HG03159 (cell line): ENCODE results near the gene CATSPERB.
"Not testable (repeated sequence)": the region's sequence is repeated elsewhere in the genome, so short reads cannot be mapped to it uniquely, and the experiment has no call there.

Source experiments
- ATAC-seq: cut with Tn5 transposase; IDR thresholded peaks from one replicate; pipeline ENCODE4 v1.9.1; 2021; ENCODE audit warnings: mild to moderate bottlenecking, moderate library complexity; ENCODE audit not compliant: unreplicated experiment

The CATSPERB gene

DNA sequence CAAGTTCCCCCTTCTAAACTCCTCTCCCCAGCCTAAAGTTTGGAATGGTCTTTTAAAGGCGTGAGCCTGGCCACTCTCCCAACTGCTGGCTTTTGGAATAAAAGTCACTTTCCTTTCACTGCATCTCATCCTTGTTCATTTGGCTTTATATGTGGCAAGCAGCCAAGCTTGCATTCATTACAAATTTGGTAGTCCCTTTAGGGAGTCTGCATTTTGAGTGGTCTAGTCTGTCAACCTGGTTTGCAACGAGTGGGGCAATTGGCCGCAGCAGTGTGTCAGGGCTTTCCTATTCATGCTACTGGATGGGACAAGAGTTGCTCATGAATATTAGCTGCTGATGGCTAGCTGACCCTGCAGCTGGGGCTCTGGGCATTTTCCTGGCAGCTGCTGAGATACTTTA lies 57.0 kb downstream of the CATSPERB start:
- ATAC-seq = no peak

DNA sequence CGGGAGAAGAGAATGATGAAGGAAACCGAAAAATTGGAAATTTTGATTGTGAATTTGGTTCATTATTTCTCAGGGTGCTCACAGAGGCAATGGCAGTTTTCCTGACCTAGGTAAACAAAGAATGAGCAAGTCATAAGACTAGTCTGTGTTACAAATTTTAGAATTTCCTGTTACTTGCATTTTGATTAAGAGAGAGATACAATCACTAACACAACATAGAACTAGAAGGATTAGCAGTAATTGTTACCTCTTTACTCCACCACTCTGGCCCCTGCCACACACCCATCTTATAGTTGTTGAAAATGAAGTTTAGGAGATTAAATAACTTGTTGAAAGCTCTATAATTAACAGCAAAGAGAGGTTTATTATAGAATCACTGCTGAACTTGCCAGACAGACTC lies 62.0 kb downstream of the CATSPERB start:
- no peak for ATAC-seq

DNA sequence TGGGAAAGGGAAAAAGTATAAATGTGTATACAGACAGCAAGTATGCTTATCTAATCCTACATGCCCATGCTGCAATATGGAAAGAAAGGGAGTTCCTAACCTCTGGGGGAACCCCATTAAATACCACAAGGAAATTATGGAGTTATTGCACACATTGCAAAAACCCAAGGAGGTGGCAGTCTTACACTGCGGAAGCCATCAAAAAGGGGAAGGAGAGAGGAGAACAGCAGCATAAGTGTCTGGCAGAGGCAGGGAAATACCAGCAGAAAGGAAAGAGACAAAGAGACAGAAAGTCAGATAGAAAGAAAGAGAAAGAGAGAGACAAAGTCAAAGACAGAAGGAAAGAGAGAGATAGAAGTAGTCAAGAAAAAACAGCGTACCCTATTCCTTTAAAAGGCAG lies 64.8 kb downstream of the CATSPERB start:
- not testable (repeated sequence) for ATAC-seq

DNA sequence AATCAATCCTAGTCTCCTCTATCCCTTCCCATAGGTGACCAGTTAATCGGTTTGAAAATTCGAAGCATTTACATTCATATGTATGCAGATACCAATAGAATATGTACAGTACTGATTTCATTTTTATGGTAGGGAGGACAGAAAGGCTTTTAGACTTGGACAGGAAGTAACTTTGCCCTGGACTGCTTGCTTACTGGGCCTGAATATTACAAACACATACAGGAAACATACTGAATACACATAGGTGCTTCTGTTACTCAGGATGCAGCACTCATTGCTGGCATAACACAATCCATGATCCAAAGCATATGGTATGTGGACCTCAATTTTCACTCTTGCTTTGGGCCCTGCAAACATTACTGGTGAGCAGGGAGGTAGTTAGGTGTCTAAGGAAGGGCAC lies 71.1 kb downstream of the CATSPERB start:
- no peak for ATAC-seq

DNA sequence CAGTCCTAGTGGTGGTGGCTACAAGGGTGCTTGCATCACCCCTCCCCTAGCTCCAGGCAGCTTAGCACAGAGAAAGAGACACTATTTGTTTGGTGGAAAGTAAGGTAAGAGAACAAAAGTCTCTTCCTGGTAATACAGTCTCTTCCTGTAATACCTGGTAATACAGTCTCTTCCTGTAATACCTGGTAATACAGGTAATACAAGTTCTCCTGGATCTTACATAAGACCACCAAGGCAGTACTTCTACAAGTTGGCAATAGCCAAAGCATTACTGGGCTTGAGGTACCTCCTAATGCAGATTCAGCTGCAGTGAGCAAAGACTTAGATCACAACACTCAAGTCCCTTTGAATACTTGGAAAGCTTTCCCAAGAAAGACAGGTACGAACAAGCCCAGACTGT lies 77.0 kb downstream of the CATSPERB start:
- ATAC-seq = no peak

DNA sequence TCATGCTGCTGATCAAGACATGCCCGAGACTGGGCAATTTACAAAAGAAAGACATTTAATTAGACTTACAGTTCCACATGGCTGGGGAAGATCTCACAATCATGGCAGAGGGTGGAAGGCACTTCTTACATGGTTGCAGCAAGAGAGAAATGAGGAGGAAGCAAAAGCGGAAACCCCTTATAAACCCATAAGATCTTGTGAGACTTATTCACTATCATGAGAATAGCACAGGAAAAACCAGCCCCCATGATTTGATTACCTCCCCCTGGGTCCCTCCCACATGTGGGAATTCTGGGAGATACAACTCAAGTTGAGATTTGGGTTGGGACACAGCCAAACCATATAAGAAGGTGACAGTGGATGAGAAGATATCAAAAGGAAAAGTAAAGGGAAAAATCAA lies 78.4 kb downstream of the CATSPERB start:
- no peak for ATAC-seq

DNA sequence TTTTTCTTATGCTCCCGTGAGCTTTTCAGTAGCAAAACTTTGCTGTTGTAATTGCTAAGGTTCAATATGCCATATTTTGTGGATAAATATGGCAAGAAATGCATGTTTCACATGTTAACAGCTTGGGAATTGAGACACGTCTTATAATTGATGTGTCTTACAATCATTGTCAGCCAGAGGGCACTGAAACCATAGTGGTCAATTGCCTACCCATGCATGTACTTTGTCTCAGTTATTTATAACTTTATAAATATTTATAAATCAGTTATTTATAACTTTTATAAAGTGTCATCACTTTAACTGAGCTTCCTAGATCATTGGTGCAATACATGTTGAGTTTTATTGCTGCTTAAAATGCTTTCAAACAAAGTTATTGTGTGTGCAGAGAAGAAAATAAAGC lies 82.0 kb downstream of the CATSPERB start:
- no peak for ATAC-seq

DNA sequence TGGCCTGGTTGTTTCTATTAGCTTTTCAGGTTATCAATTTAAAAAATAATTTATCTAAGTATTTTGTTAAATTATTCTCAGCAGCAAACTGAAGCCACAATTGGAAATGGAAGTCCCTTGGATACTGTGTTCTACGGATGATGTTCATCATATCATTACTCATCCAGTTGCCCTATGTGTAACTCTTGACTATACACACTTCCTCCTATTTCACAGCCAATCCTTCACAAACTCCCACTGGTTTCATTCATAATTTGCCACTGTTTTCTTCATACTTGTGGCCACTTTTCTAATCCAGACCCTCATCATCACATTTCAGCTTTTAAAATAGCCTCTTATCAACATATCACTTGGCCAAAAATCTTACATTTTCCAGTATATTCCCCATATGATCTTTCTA lies 84.0 kb downstream of the CATSPERB start:
- ATAC-seq = no peak

DNA sequence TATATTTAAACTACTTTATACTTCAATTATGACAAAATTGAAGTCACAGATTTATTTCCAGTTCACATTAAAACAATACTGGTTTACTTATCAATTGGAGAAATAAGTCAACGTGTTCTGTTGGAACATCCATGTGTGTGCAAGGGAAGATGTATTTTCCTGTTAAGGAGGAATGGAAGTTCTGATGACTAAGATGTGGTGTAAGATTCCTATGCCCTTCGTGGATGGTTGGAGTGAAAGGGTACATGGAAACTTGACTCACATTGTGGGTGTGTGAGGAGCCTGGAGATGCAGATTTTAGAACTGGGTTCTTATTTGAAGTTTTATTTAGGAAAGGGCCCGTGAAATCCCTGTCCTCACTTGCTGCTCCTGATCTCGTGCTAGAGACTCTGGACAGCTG lies 95.3 kb downstream of the CATSPERB start:
- no peak for ATAC-seq

DNA sequence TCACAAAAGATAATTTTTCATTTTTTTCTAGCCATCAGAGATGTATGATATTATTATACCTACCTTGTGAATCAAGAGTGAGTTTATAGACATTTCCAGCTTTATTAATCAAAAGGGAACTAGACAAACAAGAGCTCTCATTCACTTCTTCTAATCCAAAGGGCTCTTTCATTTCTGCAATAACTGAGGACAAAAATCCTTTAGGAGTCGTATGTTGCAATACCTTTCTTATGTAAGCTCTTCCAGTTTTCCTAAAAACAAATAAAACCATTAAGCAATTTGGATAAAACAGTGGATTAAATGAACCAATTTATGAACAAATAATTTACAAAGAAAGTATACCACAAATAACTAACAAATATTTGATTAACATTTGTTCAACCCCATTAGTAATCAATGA lies 107.1 kb downstream of the CATSPERB start:
- no peak for ATAC-seq

DNA sequence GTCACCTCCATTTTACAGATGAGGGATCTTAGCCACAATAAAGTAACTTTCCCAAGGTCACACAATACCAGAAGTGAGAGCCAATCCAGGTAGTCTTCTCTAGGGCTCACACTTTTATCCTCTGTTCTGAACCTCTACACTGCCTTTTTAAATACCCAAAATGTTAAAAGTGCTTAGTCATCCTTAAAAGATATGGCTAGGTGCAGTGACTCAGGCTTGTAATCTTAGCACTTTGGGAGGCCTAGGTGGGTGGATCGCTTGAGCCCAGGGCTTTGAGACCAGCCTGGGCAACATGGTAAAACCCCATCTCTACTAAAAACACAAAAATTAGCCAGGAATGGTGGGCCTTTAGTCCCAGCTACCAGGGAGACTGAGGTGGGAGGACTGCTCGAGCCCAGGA lies 117.7 kb downstream of the CATSPERB start:
- no peak for ATAC-seq

DNA sequence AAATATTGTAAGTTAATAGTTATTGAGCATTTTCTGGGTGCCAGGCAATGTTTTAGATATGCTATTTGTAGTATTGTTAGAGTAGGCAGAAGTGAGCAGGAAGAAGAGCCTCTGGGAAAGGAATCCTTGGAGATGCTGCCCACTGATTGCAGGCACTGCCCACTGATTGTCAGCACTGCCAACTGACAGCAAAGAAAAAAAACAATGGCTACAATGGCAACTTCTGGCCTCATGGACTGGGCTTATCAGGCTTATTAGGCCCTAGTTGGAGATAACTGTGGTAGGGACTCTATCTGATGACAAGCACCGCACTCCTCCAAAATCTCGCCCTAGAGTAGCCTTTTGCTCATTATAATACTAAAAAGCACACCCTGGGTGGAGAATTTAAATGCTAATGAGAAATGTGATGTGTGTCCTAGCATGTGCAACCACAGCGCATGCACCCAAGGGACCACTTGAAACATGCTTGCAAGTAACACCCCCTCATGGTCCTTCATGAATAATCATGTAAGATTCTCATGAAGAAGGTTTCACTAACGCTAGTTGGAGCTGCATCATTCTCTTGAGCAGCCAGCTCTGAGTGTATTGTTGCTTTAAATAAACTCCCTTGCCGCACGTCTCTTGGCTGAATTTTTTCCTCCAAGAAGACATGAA lies 118.3 kb downstream of the CATSPERB start:
- no peak for ATAC-seq

DNA sequence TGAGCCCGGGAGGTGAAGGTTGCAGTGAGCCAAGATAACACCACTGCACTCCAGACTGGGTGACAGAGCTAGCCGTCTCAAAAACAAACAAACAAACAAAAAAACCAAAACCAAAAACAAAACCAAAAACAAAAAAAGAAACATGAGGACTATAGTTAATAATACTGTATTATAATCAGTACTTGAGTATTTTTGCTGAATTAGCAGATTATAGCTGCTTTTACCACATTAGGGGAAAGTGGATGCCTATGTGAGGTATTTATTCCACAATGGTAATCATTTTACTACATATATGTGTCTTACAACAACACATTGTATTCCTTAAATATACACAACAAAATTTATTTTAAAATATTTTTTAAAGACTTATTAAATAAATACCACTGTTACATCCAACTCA lies 120.4 kb downstream of the CATSPERB start:
- ATAC-seq = no peak

DNA sequence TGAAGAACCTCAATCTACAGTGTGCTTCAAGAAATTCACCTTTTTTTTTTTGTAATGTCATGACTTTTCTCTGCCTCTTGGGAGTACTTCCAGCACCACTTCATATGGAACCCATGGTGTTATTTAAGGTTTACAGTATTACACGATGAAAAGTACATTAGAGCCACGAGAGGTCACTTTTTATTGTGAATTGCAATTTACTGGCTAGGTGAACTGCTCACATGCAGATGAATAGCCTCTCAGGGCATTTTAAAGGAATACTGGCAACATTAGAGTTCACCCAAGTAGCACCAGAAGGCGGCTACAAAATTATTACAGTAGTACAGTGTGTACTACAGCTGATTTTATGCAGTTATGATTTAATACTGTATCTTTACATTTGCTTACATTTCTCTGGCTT lies 122.7 kb downstream of the CATSPERB start:
- no peak for ATAC-seq

DNA sequence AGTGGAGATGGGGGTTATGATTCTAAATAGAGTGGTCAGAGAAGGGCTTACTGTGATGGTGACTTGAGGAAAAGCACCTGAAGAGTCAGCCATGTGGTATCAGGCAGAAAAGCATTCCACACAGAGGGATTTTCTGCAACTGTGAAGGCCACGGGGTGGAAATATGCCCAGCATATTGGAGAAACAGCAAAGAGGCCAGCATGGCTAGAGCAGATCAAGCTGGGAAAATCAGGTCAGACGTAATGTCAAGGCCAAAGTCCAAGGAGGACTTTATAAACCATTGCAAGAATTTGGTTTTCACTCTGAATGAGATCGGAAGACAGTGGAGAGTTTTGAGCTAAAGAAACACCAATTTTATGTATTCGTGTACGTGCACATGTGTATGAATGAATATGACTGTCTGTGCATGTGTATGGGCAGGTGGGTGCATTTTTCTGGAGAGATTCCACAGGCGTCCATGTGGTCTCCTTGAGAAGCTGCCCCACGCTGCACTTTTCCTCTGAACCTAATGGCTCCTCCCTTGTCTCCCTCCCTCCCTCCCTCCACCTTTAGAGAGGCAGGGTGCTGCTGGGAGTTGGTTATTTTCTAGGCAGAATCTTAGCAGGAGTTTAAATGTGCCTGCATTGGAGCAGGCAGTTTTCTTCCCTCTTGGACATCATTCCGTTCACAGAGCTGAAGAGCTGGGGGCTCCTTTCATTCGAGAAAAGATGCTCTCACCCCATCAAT lies 124.4 kb downstream of the CATSPERB start:
- no peak for ATAC-seq

DNA sequence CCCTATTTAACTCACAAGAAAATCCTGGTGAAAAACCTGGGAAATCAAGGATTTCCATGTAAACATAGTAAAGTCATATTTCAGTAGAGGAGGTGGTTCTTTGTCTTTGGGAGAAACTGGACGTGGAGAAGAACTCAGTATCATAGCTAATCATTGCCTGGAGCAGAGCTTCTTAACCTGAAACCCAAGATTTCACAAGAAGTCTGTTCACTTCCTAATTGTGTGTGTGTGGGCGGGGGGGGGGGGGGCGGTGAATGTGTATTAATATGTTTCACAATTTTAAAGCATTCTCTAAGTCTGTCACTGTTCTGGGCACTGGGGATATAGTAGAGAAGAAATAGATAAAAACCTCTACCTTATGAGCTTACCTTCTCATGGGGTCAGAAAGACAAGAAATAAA lies 125.0 kb downstream of the CATSPERB start:
- no peak for ATAC-seq

DNA sequence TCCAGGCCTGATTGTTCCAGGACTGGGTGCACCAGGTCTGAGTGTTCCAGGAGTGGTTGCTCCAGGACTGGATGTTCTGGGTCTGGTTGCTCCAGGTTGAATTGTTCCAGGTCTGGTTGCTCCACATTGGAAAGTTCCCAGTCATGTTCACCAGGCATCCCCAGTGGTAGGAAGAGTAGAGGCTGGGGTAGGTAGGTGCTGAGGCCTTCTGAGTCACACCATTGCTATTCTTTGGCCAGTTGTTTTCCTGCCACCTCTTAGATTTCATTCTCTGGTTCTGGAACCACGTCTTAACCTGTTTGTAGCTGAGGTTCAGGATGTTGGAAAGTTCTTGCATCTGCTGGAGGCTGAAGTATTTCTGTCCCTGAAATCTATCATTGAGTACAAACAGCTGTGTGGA lies 127.3 kb downstream of the CATSPERB start:
- ATAC-seq = not testable (repeated sequence)

DNA sequence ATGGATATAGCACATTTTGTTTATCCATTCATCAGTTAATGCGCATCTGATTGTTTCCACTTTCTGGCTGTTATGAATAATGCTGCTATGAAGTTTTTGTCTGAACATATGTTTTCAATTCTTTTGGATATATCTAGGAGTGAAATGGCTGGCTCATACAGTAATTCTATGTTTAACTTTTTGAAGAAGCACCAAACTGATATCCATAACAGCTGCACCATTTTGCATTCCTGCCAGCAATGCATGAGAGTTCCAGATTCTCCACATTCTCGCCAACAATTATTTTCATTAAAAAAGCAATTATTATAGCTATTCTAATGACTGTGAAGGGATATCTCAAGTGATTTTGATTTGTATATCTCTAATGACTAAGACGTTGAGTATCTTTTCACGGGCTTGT lies 131.9 kb downstream of the CATSPERB start:
- ATAC-seq = no peak

DNA sequence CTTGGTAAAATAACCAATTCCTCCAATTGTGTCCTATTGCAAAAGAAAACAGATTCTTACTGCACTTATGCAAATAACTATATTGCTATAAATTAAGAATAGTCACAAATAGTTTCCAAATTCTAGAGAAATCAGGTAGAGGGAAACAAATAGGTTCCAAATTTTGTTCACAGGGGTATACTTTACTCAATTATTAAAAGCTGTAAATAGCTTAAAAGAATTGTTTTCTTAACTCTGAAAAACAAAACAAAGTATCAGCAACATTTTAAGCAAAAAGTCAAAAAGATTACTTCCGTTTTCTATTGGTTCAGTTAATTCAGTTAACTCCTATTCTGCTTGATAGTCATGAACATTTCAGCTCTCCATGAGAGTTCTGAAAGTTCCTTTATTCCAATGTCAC lies 136.2 kb downstream of the CATSPERB start:
- ATAC-seq = no peak

DNA sequence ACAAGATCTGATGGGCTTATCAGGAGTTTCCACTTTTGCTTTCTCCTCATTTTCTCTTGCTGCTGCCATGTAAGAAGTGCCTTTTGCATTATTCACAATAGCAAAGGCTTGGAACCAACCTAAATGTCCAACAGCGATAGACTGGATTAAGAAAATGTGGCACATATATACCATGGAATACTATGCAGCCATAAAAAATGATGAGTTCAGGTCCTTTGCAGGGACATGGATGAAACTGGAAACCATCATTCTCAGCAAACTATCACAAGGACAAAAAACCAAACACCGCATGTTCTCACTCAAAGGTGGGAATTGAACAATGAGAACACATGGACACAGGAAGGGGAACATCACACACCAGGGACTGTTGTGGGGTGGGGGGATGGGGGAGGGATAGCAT lies 137.9 kb downstream of the CATSPERB start:
- ATAC-seq = not testable (repeated sequence)

DNA sequence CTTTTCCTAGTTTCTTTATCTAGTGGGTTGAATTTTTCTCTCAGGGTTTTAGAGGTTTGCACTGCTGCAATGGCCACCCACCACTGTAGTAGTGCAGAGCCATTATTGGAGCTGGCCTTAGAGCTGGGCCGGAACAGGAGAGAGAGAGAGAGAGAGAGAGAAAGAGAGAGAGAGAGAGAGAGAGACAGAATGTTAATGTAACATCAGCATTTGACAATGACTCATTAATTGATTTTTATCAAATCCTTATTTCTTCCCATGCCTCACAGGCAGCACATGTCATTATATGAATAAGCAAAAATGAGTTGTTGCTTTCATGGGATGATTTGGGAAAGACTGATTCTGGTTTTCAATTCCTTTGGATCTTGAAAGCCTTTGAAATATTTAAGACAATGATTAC lies 145.5 kb downstream of the CATSPERB start:
- ATAC-seq = no peak

DNA sequence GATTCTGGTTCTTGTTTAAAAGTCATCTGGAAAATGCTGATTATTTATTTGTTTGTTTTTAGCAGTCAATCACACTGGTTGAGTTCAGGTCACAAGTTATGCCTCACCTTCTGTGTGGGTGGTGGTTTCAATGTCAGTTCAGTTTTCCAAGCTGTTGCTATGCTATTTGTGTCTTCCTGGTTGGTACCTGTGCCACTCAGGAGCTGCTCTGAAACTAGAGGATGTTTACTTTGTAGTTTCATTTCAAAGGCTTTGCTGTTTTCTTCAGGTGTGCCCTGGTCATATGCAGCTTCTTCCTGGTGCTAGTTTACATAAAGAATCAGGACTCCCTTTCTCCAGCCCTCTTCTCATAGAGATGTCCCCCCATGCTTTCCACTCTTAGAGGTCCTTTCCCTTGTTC lies 146.0 kb downstream of the CATSPERB start:
- ATAC-seq = no peak

DNA sequence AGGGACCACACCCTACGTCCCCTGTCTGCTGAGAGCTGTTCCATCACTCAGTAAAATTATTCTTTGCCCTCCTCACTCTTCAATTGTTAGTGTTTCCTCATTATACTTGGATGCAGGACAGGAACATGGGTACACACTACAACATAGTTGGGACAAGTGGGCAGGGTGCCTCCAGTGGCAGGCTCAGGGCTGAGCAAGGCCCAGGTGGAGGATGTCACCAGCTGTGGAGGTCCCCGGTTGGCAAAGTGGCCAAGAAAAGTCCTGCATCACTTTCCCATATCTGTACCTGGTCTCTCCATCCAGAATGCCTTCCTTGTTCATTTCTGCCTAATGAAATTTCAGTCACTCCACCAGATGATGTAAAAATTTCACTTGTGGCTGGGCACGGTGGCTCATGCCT lies 149.1 kb downstream of the CATSPERB start:
- ATAC-seq = no peak
